Esophagus squamous epithelium (tissue), 4 donors: Measurements from ENCODE around the gene HDAC7.

ENCODE experiments used
- POLR2A ChIP-seq, 4 donors: fragments of 450-650 bp; IDR thresholded peaks; one replicate each; pipeline ENCODE4 v1.6.1; 2017; ENCODE audit warnings: antibody characterized with exemption in 4 of 4, mild to moderate bottlenecking in 4 of 4, moderate library complexity in 3 of 4
- TF ChIP-seq, protein P1 (sequence below), 6 experiments: fragments of 450-650 bp in 4 of 6; fragments of 200-600 bp in 2 of 6; sonication (generic) in 2 of 6; IDR thresholded peaks; one replicate each; pipeline ENCODE4 v1.5.1; 2016 to 2019; ENCODE audit warnings: antibody characterized with exemption in 6 of 6, mild to moderate bottlenecking in 4 of 6, moderate library complexity in 4 of 6

DNA sequence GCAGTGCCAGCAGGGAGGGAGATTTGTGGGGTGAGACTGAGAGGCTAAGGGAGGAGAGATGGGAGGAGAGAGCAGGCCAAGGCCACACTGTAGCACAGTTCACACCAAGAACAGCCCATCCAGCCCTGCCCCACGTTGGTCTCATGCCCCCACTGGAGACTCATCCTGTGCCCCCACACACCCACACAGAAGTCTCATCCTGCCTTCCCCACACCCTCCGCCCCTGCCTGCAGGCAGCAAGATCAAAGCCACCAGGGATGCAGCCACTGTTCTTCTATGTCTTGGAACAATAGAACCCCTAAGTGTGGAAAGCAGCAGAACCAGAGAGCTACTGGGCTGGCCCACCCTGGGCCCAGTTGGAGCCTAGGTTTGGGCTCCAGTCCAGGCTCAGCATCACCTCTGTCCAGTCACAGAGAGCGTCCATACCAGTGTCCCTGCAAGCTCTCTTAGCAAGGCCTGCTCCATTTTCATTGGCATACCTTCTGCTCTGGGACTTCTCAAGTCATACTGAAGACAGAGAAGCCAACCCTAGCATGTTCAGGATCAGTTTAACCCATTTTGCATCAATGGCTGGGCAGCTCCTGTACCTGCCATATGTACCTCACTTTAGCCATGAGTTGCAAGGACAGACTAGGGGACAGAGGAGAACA, 31.7 kb upstream of the HDAC7 start:
- TF ChIP-seq, protein P1, sequence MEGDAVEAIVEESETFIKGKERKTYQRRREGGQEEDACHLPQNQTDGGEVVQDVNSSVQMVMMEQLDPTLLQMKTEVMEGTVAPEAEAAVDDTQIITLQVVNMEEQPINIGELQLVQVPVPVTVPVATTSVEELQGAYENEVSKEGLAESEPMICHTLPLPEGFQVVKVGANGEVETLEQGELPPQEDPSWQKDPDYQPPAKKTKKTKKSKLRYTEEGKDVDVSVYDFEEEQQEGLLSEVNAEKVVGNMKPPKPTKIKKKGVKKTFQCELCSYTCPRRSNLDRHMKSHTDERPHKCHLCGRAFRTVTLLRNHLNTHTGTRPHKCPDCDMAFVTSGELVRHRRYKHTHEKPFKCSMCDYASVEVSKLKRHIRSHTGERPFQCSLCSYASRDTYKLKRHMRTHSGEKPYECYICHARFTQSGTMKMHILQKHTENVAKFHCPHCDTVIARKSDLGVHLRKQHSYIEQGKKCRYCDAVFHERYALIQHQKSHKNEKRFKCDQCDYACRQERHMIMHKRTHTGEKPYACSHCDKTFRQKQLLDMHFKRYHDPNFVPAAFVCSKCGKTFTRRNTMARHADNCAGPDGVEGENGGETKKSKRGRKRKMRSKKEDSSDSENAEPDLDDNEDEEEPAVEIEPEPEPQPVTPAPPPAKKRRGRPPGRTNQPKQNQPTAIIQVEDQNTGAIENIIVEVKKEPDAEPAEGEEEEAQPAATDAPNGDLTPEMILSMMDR (IDR thresholded peaks at IDR 0.05) = no peak
- no peak for TF ChIP-seq POLR2A (IDR thresholded peaks at IDR 0.05)
